ENCODE results near the gene OXLD1.
"Not testable (repeated sequence)": the region's sequence is repeated elsewhere in the genome, so short reads cannot be mapped to it uniquely, and the experiment has no call there.

OXLD1 gene

DNA sequence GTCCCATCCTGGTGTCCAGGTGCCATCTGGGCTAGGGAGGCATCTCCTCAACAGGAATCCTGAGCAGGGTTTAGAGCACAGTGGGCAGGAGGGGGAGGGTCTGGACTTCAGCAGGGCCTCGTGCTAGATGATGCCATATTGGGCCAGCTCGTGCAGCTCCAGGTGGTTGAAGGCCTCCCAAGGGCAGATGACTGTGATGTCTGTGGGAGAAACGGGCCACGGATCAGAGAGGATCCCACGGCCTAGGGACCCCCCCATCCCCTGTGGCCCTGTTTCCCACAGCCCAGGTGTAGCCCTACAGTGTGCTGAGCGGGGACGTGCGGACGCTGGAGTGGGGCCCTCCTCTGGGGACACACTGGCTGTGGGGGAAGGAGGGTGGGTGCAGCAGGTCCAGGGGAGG lies 15.5 kb downstream of the OXLD1 start:
- no peak for DNase-seq (ENCODE audit: low spot score)

DNA sequence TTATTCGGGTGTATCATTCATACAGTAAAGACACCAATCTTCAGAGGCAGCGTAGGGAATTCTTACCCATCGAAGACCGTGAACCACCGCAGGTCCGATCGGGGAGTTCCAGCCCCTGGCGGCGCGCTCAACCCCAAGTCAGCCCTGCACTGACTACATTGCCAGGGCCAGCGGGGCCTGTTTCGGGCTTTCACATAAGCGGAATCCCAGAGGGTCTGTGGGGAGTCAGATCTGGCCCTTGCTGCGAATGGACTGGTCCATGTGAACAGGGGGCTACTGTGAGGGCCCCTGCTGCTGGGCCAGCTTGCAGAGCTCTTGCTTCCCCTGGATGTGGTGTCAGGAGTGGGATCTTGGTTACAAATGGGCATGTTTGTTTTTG lies 17.7 kb downstream of the OXLD1 start:
- no peak for DNase-seq (ENCODE audit: low spot score)

- no peak for DNase-seq (ENCODE audit: low spot score)
These were observed 18.2 kb downstream of the OXLD1 start for GRCh38 chr17:81648013-81648706.

GRCh38 chr17:81647640-81648012 lies 18.8 kb downstream of the OXLD1 start:
- no peak for DNase-seq (ENCODE audit: low spot score)

DNA sequence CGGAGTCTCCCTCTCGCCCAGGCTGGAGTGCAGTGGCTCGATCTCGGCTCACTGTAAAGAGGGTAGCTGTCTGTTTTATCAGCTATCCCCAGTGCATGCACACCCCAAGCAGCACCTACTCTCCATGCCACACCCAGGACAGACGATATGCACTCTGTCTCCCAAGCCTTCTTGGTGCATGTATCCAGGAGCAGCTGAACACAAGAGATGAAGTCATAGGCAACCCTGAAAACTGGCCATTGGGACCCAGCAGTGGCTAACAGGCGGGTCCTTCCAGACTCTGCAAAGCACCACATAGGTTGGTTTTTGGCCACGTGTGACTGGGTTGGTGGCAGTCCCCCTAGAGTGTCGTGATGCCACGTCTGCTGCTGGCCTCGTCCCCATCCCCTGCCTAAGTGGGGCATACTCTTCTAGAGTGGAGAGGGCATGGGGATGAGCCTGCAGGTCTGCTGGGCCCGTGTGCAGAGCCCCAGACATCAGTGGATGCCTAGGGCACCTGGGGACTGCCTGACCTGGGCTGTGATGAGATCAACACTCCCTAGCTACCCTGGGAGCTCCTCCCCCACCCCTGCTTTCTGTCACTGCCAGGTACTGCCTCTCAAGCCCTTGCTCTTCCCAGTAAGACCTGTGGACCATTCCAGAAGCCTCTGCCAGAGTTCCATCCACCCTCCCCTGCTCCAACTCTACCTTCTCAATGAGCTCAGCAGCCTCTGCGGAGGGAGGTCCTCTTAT lies 19.4 kb downstream of the OXLD1 start:
- DNase-seq (ENCODE audit: low spot score), result no peak

DNA sequence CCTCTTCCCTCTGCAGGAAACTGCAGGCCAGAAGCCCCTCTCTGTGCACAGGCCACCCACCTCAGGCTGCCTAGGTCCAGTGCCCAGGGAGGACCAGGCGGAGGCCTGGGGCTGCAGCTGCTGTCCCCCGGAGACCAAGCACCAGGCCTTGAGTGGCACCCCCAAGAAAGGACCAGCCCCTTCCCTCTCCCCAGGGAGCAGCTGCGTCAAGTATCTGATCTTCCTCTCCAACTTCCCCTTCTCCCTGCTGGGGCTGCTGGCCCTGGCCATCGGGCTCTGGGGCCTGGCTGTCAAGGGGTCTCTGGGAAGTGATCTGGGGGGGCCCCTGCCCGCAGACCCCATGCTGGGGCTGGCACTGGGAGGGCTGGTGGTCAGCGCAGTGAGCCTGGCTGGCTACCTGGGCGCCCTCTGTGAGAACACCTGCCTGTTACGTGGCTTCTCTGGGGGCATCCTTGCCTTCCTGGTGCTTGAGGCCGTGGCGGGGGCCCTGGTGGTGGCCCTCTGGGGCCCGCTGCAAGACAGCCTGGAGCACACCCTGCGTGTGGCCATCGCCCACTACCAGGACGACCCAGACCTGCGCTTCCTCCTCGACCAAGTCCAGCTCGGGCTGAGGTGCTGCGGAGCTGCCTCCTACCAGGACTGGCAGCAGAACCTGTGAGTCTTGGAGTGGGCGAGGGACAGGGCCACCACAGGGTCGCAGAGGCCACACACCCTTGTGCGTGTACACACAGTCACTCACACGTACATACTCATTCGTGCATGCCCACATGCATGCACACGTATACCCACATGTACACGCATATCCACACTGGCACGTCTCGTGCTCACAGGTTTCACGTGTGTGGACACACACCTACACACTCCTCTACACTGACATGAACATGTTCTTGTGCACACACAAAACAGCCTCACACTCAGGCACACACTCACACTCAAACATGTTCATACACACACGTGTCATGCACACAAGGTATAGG lies 21.1 kb downstream of the OXLD1 start:
- no peak for DNase-seq (ENCODE audit: low spot score)

DNA sequence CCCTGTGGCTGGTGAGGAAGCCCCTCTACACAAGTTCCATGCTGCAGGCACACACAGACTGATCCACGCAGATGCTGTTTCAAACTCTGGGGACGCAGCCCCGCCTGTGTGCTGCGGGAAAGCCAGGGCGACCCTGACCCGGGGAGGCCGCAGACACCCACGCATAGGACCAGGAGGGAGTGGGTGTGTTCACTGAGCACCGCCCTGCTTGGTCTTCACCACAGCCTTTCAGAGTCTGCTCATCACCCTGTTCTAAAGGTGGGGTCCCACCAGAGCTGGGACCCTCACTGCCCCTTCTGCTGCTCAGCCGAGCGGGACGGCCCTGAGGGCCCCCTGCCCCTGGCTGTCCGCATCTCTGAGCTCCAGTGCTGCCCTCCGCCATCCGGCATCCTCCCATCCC lies 21.9 kb downstream of the OXLD1 start:
- DNase-seq (ENCODE audit: low spot score), result no peak

GRCh38 chr17:81641825-81642489 lies 24.4 kb downstream of the OXLD1 start:
- peak; percentile 94 for DNase-seq (ENCODE audit: low spot score)

GRCh38 chr17:81640011-81640410 lies 26.4 kb downstream of the OXLD1 start:
- no peak for DNase-seq (ENCODE audit: low spot score)

- no peak for DNase-seq (ENCODE audit: low spot score)
These were observed 27.7 kb downstream of the OXLD1 start for GRCh38 chr17:81638683-81639082.

- peak; percentile 97 for DNase-seq (ENCODE audit: low spot score)
These were observed 29.7 kb downstream of the OXLD1 start, which contains the start of the genes NPLOC4 and TSPAN10 for GRCh38 chr17:81636505-81637288. TSS of gene NPLOC4 (minus strand) at chr17:81637112. CDS start at chr17:81636930, 182 bp downstream. TSS of gene TSPAN10 (plus strand) at chr17:81637196. CDS start at chr17:81642413, 5,217 bp downstream.

GRCh38 chr17:81635973-81636504 lies 30.4 kb downstream of the OXLD1 start:
- no peak for DNase-seq (ENCODE audit: low spot score)

DNA sequence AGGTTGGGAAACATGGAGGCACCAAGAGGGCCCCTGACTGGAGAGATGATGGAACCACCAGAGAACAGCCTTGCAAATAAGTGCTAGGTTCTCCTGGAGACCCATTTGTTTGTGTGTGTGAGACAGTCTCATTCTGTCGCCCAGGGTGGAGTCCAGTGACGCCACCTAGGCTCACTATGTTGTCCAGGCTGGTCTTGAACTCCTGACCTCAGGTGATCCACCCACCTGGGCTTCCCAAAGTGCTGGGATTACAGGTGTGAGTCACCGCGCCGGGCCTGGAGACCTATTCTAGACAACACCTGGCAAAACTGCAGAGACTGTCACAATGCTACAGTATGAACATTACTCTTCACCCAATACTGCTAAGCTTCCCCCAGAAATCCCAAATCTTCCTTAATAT lies 31.0 kb downstream of the OXLD1 start:
- no peak for DNase-seq (ENCODE audit: low spot score)

- DNase-seq (ENCODE audit: low spot score), result no peak
These were observed 34.9 kb downstream of the OXLD1 start for GRCh38 chr17:81631482-81631881.

DNA sequence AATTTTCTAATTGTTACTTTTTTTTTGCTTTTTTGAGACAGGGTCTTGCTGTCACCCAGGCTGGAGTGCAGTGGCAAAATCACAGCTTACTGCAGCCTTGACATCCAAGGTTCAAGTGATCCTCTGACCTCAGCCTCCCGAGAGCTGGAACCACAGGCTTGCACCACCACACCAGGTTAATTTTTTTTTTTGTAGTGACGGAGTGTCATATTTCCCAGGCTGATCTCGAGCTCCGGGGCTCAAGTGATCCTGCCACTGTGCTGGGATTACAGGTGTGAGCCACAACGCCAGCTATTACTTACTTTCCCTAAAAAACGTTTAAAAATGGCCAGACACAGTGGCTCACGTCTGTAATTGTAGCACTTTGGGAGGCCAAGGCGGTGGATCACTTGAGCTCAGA lies 36.1 kb downstream of the OXLD1 start:
- no peak for DNase-seq (ENCODE audit: low spot score)

GRCh38 chr17:81621494-81622130 lies 44.8 kb downstream of the OXLD1 start:
- no peak for DNase-seq (ENCODE audit: low spot score)

DNA sequence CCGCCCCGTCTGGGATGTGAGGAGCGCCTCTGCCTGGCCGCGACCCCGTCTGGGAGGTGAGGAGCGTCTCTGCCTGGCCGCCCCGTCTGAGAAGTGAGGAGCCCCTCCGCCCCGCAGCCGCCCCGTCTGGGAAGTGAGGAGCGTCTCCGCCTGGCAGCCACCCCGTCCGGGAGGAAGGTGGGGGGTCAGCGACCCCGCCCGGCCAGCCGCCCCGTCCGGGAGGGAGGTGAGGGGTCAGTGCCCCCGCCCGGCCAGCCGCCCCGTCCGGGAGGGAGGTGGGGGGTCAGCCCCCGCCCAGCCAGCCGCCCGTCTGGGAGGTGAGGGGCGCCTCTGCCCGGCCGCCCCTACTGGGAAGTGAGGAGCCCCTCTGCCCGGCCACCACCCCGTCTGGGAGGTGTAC lies 48.1 kb downstream of the OXLD1 start:
- DNase-seq (ENCODE audit: low spot score), result not testable (repeated sequence)

DNA sequence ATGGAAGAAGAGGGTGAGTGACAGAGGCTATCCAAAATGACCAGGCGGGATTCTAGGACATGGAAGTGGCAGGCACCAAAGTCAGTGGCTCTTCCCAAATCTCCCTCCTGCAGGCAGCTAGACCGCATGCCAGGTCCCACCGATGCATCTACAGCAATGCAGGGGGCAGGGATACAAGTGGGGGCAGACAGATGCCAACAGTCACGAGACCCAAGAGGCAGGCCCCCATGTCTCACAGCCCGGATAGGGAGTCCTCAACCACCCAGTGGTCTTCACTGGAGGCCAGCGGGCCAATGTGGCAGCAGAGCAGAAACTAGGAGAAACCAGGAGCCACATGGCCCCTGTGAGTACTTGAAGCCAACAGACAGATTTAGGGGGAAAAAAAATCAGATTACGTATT lies 49.5 kb downstream of the OXLD1 start:
- DNase-seq (ENCODE audit: low spot score), result no peak

GRCh38 chr17:81615401-81615930 lies 50.9 kb downstream of the OXLD1 start:
- DNase-seq (ENCODE audit: low spot score), result no peak
